IMR-90 (cell line): ENCODE measurements around the gene CMPK2. TPM values are rescaled to one million over a fixed set of nuclear protein-coding genes. Genes with fewer than 3 reads are reported as not detected.

Experiments used
- ATAC-seq: fragments of 200-7000 bp; cut with Tn5 transposase; 2 replicates; pipeline ENCODE4 v1.9.1; 2020; ENCODE audit warnings: low read depth, mild to moderate bottlenecking, moderate library complexity
- BruUV-seq: library from RNA; stranded (reverse); fragments of 400-500 nt; replicated peaks from 2 replicates; lab custom pipeline; 2021; lab: Mats Ljungman, UMichigan
- CTCF ChIA-PET: fragments of 300-600 bp; formaldehyde crosslinking; extraction: SDS; loops from one replicate; lab custom pipeline; 2021; ENCODE audit warnings: antibody characterized with exemption; lab: Yijun Ruan, JAX
- POLR2A ChIA-PET: fragments of 300-600 bp; sonication (Branson Sonifier 250); formaldehyde crosslinking; loops from one replicate; lab custom pipeline; 2022; ENCODE audit warnings: antibody characterized with exemption; ENCODE audit not compliant: unreplicated experiment; lab: Charles Lee
- DNase-seq: peaks from one replicate; pipeline ENCODE4 v3.0.0; 2013
- H2AFZ ChIP-seq: replicated peaks from 2 replicates; pipeline ENCODE3; 2013; ENCODE audit warnings: low read length, mild to moderate bottlenecking; ENCODE audit not compliant: poor library complexity
- H2AK5ac ChIP-seq: 2 replicates; pipeline ENCODE4 v1.6.1; 2013; ENCODE audit warnings: low read depth, low read length, inconsistent platforms
- H2AK9ac ChIP-seq: replicated peaks from 2 replicates; pipeline ENCODE3; 2013; ENCODE audit warnings: mild to moderate bottlenecking, low read depth, low read length, moderate library complexity; ENCODE audit not compliant: poor library complexity
- H2BK120ac ChIP-seq: 2 replicates; pipeline ENCODE4 v1.6.1; 2013; ENCODE audit warnings: low read depth, low read length, inconsistent platforms
- H2BK15ac ChIP-seq: 3 replicates; pipeline ENCODE4 v1.6.1; 2013; ENCODE audit warnings: low read depth, low read length, inconsistent platforms
- H2BK20ac ChIP-seq: 2 replicates; pipeline ENCODE4 v1.6.1; 2013; ENCODE audit warnings: low read depth, mild to moderate bottlenecking, inconsistent platforms, low read length, moderate library complexity
- H2BK5ac ChIP-seq: 2 replicates; pipeline ENCODE4 v1.6.1; 2013; ENCODE audit warnings: mild to moderate bottlenecking, low read depth, low read length, inconsistent platforms; ENCODE audit not compliant: poor library complexity, severe bottlenecking
- H3K14ac ChIP-seq: replicated peaks from 2 replicates; pipeline ENCODE4 v1.6.1; 2013; ENCODE audit warnings: low read depth, low read length, inconsistent platforms
- H3K18ac ChIP-seq: 2 replicates; pipeline ENCODE4 v1.6.1; 2013; ENCODE audit warnings: low read depth, low read length, control low read depth
- H3K23ac ChIP-seq: 2 replicates; pipeline ENCODE4 v1.6.1; 2013; ENCODE audit warnings: low read depth, low read length, inconsistent platforms
- H3K27ac ChIP-seq: 2 replicates; pipeline ENCODE4 v1.5.1; 2013; ENCODE audit warnings: mild to moderate bottlenecking, control low read depth, low read length; ENCODE audit not compliant: insufficient read depth
- H3K27me3 ChIP-seq: 2 replicates; pipeline ENCODE4 v1.6.1; 2013; ENCODE audit warnings: low read length; ENCODE audit not compliant: control insufficient read depth, insufficient read depth
- H3K36me3 ChIP-seq: 2 replicates; pipeline ENCODE4 v1.6.1; 2013; ENCODE audit warnings: low read length, mixed read lengths; ENCODE audit not compliant: control insufficient read depth, insufficient read depth
- H3K4ac ChIP-seq: 2 replicates; pipeline ENCODE4 v1.6.1; 2013; ENCODE audit warnings: low read depth, low read length, inconsistent platforms
- H3K4me1 ChIP-seq: 2 replicates; pipeline ENCODE4 v1.6.1; 2013; ENCODE audit warnings: low read length, mixed read lengths; ENCODE audit not compliant: control insufficient read depth, insufficient read depth
- H3K4me2 ChIP-seq: 2 replicates; pipeline ENCODE4 v1.6.1; 2013; ENCODE audit warnings: low read depth, mild to moderate bottlenecking, control low read depth, low read length, moderate library complexity
- H3K4me3 ChIP-seq: 2 replicates; pipeline ENCODE4 v1.5.1; 2013; ENCODE audit warnings: low read depth, mild to moderate bottlenecking, control low read depth, low read length, moderate library complexity; ENCODE audit not compliant: insufficient read depth
- H3K56ac ChIP-seq: 2 replicates; pipeline ENCODE4 v1.6.1; 2013; ENCODE audit warnings: low read length, inconsistent platforms; ENCODE audit not compliant: insufficient read depth; ENCODE audit errors: extremely low read depth
- H3K79me1 ChIP-seq, 2 experiments: 2 replicates each; pipeline ENCODE4 v1.6.1; 2013; ENCODE audit warnings: low read length in 2 of 2, inconsistent platforms in 1 of 2, low read depth in 1 of 2
- H3K9ac ChIP-seq: 2 replicates; pipeline ENCODE4 v1.6.1; 2013; ENCODE audit warnings: low read depth, low read length, control low read depth
- H3K9me1 ChIP-seq: 2 replicates; pipeline ENCODE4 v1.6.1; 2013; ENCODE audit warnings: low read length, inconsistent platforms; ENCODE audit not compliant: insufficient read depth
- H3K9me3 ChIP-seq: 2 replicates; pipeline ENCODE4 v1.6.1; 2013; ENCODE audit warnings: low read length; ENCODE audit not compliant: control insufficient read depth, insufficient read depth
- H4K20me1 ChIP-seq: 2 replicates; pipeline ENCODE4 v1.6.1; 2013; ENCODE audit warnings: low read length, inconsistent platforms; ENCODE audit not compliant: insufficient read depth
- H4K5ac ChIP-seq: 2 replicates; pipeline ENCODE4 v1.6.1; 2013; ENCODE audit warnings: mild to moderate bottlenecking, low read depth, low read length, control low read depth
- H4K8ac ChIP-seq, 2 experiments: 2 replicates each; pipeline ENCODE4 v1.6.1; 2013; ENCODE audit warnings: low read depth in 2 of 2, low read length in 2 of 2, control low read depth in 1 of 2, inconsistent platforms in 1 of 2
- H4K91ac ChIP-seq: 2 replicates; pipeline ENCODE4 v1.6.1; 2013; ENCODE audit warnings: low read depth, low read length, inconsistent platforms; ENCODE audit not compliant: insufficient read depth
- BHLHE40 ChIP-seq: fragments of 150-350 bp; IDR thresholded peaks from 2 replicates; pipeline ENCODE4 v1.6.1; 2016; ENCODE audit warnings: mild to moderate bottlenecking, low read depth, low read length
- CEBPB ChIP-seq: IDR thresholded peaks from 2 replicates; pipeline ENCODE4 v1.6.1; 2012; ENCODE audit warnings: low read depth, low read length, improper control_type of control experiment
- CHD1 ChIP-seq: IDR thresholded peaks from 2 replicates; pipeline ENCODE4 v1.6.1; 2012; ENCODE audit warnings: low read depth, low read length, improper control_type of control experiment
- CTCF ChIP-seq: conservative IDR thresholded peaks from 2 replicates; pipeline ENCODE4 v1.5.1; 2012; ENCODE audit warnings: mild to moderate bottlenecking, low read depth, low read length, improper control_type of control experiment
- ELK1 ChIP-seq: fragments of 150-350 bp; IDR thresholded peaks from 2 replicates; pipeline ENCODE4 v1.6.1; 2016; ENCODE audit warnings: low read depth, mild to moderate bottlenecking, low read length, moderate library complexity, borderline replicate concordance
- MAFK ChIP-seq: IDR thresholded peaks from 2 replicates; pipeline ENCODE4 v1.6.1; 2012; ENCODE audit warnings: low read depth, low read length, improper control_type of control experiment
- MAZ ChIP-seq: IDR thresholded peaks from 2 replicates; pipeline ENCODE4 v1.6.1; 2012; ENCODE audit warnings: low read depth, mild to moderate bottlenecking, low read length, improper control_type of control experiment, moderate library complexity, borderline replicate concordance
- NFE2L2 ChIP-seq: fragments of 150-350 bp; IDR thresholded peaks from 2 replicates; pipeline ENCODE4 v1.6.1; 2016; ENCODE audit warnings: low read depth, mild to moderate bottlenecking, low read length
- POLR2A ChIP-seq: IDR thresholded peaks from 2 replicates; pipeline ENCODE4 v1.6.1; 2012; ENCODE audit warnings: mild to moderate bottlenecking, low read depth, low read length
- RFX5 ChIP-seq: IDR thresholded peaks from 2 replicates; pipeline ENCODE4 v1.8.0; 2012; ENCODE audit warnings: low read depth, mild to moderate bottlenecking, low read length, moderate library complexity
- SMC3 ChIP-seq: fragments of 150-350 bp; IDR thresholded peaks from 2 replicates; pipeline ENCODE4 v1.6.1; 2016; ENCODE audit warnings: low read depth, mild to moderate bottlenecking, antibody characterized with exemption, low read length, moderate library complexity
- whole genome bisulfite sequencing, 2 experiments: methylation state at CpG; one replicate each; pipeline versions ENCODE4 v1.1.5 to v1.1.7; 2013; ENCODE audit warnings: missing lambda C conversion rate in 2 of 2; ENCODE audit not compliant: insufficient read length in 1 of 2; ENCODE audit errors: extremely low coverage in 2 of 2; 5-methylcytosine and 5-hydroxymethylcytosine counted together
- dilution Hi-C: fragments of 300-500 bp; cut with HindIII; formaldehyde crosslinking; loops from one replicate; pipeline ENCODE4 v1.14.3; 2018; ENCODE audit warnings: low sequenced_read_pairs; ENCODE audit not compliant: unreplicated experiment
- in situ Hi-C: fragments of 300-500 bp; cut with MboI; formaldehyde crosslinking; loops from 3 replicates; pipeline ENCODE4 v1.14.3; 2019; ENCODE audit warnings: low sequenced_read_pairs, inconsistent platforms, mixed read lengths
- intact Hi-C: fragments of 100-400 bp; cut with micrococcal nuclease; formaldehyde crosslinking; loops from 2 replicates; pipeline ENCODE4 v1.10.0; 2022
- polyA plus RNA-seq, 3 experiments: library from polyadenylated mRNA; depleted of rRNA; stranded (reverse); fragments of >200 nt; gene quantifications; 2 replicates each; pipeline ENCODE4 v1.2.3, GENCODE V29; 2012; ENCODE audit warnings: low replicate concordance in 1 of 3
- total RNA-seq: library from RNA; depleted of rRNA; stranded (reverse); fragments of >200 nt; gene quantifications from 2 replicates; pipeline ENCODE4 v1.2.3, GENCODE V29; 2012

The CMPK2 gene
- total and polyA plus RNA-seq, 2 of the 4 experiments (the other 2 are of a cell fraction) = 0.03 to 0.18 TPM

GRCh38 chr2:6881046-6881445, 15.3 kb upstream of the CMPK2 start:
- H3K14ac ChIP-seq = no peak overlapping the region
- H4K20me1 ChIP-seq = no peaks in the 10 kb centered on the region
- no CpG with 5 or more reads among the region's 1 CpG for WGBS, 2 experiments
- no peak overlapping the region for H3K4me3 ChIP-seq
- no peak overlapping the region for H4K91ac ChIP-seq
- H3K79me1 ChIP-seq = no peaks in the 10 kb centered on the region
- dilution Hi-C loops (no loop called here), in situ Hi-C loops (no loop called here), intact Hi-C loops (no loop called here)
- H4K5ac ChIP-seq = no peak overlapping the region
- no peak overlapping the region for H3K9ac ChIP-seq
- no peak overlapping the region for H2BK20ac ChIP-seq
- H3K27me3 ChIP-seq = no peaks in the 10 kb centered on the region
- TF ChIP-seq SMC3 (no peak), MAZ (no peak), POLR2A (no peak), CHD1 (no peak), ELK1 (no peak), CTCF (no peak), RFX5 (no peak), NFE2L2 (no peak), BHLHE40 (no peak), MAFK (no peak), CEBPB (no peak)
- H3K56ac ChIP-seq = no peak overlapping the region
- H3K27ac ChIP-seq = no peak overlapping the region
- no peak overlapping the region for H2AK5ac ChIP-seq
- ChIA-PET POLR2A (no interaction called here), CTCF (no interaction called here)
- H3K9me1 ChIP-seq = no peaks in the 10 kb centered on the region
- DNase-seq = no peak
- H3K23ac ChIP-seq = no peak overlapping the region
- no peak overlapping the region for H3K4me2 ChIP-seq
- no peak overlapping the region for H2BK5ac ChIP-seq
- H3K36me3 ChIP-seq = no peaks in the 10 kb centered on the region
- H4K8ac ChIP-seq = no peak overlapping the region
- no peak overlapping the region for H3K4ac ChIP-seq
- no peak overlapping the region for H2AFZ ChIP-seq
- H3K4me1 ChIP-seq = no peaks in the 10 kb centered on the region
- no peak overlapping the region for H2BK15ac ChIP-seq
- no peak for ATAC-seq
- H2AK9ac ChIP-seq = no peak overlapping the region
- H2BK120ac ChIP-seq = no peak overlapping the region
- no peak overlapping the region for H3K18ac ChIP-seq
- H3K9me3 ChIP-seq = no peaks in the 10 kb centered on the region
- BruUV-seq = no TSS peak
